Measurements from ENCODE around the gene CHTOP. TPM values are rescaled to one million over a fixed set of nuclear protein-coding genes. Genes with fewer than 3 reads are reported as not detected.

The CHTOP gene
- total RNA-seq, 1 donor from 2014 or later: 55.5 TPM

- DNase-seq (ENCODE audit: low spot score): no peak
These were observed 50.0 kb downstream of the CHTOP start for GRCh38 chr1:153683854-153684253.

- no peak for DNase-seq (ENCODE audit: low spot score)
These were observed 51.0 kb downstream of the CHTOP start for GRCh38 chr1:153684892-153685291.

- no peak for DNase-seq (ENCODE audit: low spot score)
These were observed 51.9 kb downstream of the CHTOP start for GRCh38 chr1:153685544-153686340.

GRCh38 chr1:153687346-153688125 lies 53.7 kb downstream of the CHTOP start:
- no peak for DNase-seq (ENCODE audit: low spot score)

- DNase-seq (ENCODE audit: low spot score): no peak
These were observed 54.4 kb downstream of the CHTOP start for GRCh38 chr1:153688276-153688675.

- DNase-seq (ENCODE audit: low spot score): no peak
These were observed 55.0 kb downstream of the CHTOP start for GRCh38 chr1:153688736-153689328.

GRCh38 chr1:153693466-153693865 lies 59.6 kb downstream of the CHTOP start:
- no peak for DNase-seq (ENCODE audit: low spot score)

Small RNA genes lying within 50 kb of the gene (microRNA-seq; reads per million reads assigned to microRNA genes)
- gene MIR8083 (ENCODE audit: borderline number of aligned reads): not detected

Other genes starting within 250 kb of the CHTOP start
- gene S100A8, start 243.0 kb upstream of the CHTOP start, total RNA-seq: 674 TPM
- not detected for gene S100A7A, start 217.5 kb upstream of the CHTOP start, total RNA-seq
- not detected for gene S100A7, start 173.4 kb upstream of the CHTOP start, total RNA-seq
- gene S100A6, start 98.1 kb upstream of the CHTOP start, total RNA-seq: 1,184 TPM
- not detected for gene S100A5, start 93.1 kb upstream of the CHTOP start, total RNA-seq
- gene S100A4, start 88.3 kb upstream of the CHTOP start, total RNA-seq: 512 TPM
- 2.2 TPM for gene S100A3, start 84.8 kb upstream of the CHTOP start, total RNA-seq
- gene S100A2, start 68.2 kb upstream of the CHTOP start, total RNA-seq: 0.58 TPM
- gene S100A16, start 20.9 kb upstream of the CHTOP start, total RNA-seq: 107 TPM
- 0.35 TPM for gene S100A14, start 17.7 kb upstream of the CHTOP start, total RNA-seq
- gene S100A13, start 6.6 kb upstream of the CHTOP start, total RNA-seq: 146 TPM
- 12.6 TPM for gene S100A1, start 5.6 kb upstream of the CHTOP start, total RNA-seq
- 44.5 TPM for gene SNAPIN, start 24.6 kb downstream of the CHTOP start, total RNA-seq
- gene ILF2, start 36.9 kb downstream of the CHTOP start, total RNA-seq: 116 TPM
- 156 TPM for gene NPR1, start 44.6 kb downstream of the CHTOP start, total RNA-seq
- 36.7 TPM for gene INTS3, start 94.0 kb downstream of the CHTOP start, total RNA-seq
- gene SLC27A3, start 141.3 kb downstream of the CHTOP start, total RNA-seq: 87.4 TPM